IMR-90 (cell line): Measurements from ENCODE around the gene PRKCA. TPM values are rescaled to one million over a fixed set of nuclear protein-coding genes. Genes with fewer than 3 reads are reported as not detected.

Source experiments
- ATAC-seq: fragments of 200-7000 bp; cut with Tn5 transposase; 2 replicates; pipeline ENCODE4 v1.9.1; 2020; ENCODE audit warnings: low read depth, mild to moderate bottlenecking, moderate library complexity
- BruUV-seq: library from RNA; stranded (reverse); fragments of 400-500 nt; replicated peaks from 2 replicates; lab custom pipeline; 2021; lab: Mats Ljungman, UMichigan
- CTCF ChIA-PET: fragments of 300-600 bp; formaldehyde crosslinking; extraction: SDS; loops from one replicate; lab custom pipeline; 2021; ENCODE audit warnings: antibody characterized with exemption; lab: Yijun Ruan, JAX
- POLR2A ChIA-PET: fragments of 300-600 bp; sonication (Branson Sonifier 250); formaldehyde crosslinking; loops from one replicate; lab custom pipeline; 2022; ENCODE audit warnings: antibody characterized with exemption; ENCODE audit not compliant: unreplicated experiment; lab: Charles Lee
- DNase-seq: peaks from one replicate; pipeline ENCODE4 v3.0.0; 2013
- H2AFZ ChIP-seq: replicated peaks from 2 replicates; pipeline ENCODE3; 2013; ENCODE audit warnings: low read length, mild to moderate bottlenecking; ENCODE audit not compliant: poor library complexity
- H2AK5ac ChIP-seq: 2 replicates; pipeline ENCODE4 v1.6.1; 2013; ENCODE audit warnings: low read depth, low read length, inconsistent platforms
- H2AK9ac ChIP-seq: replicated peaks from 2 replicates; pipeline ENCODE3; 2013; ENCODE audit warnings: mild to moderate bottlenecking, low read depth, low read length, moderate library complexity; ENCODE audit not compliant: poor library complexity
- H2BK120ac ChIP-seq: 2 replicates; pipeline ENCODE4 v1.6.1; 2013; ENCODE audit warnings: low read depth, low read length, inconsistent platforms
- H2BK15ac ChIP-seq: 3 replicates; pipeline ENCODE4 v1.6.1; 2013; ENCODE audit warnings: low read depth, low read length, inconsistent platforms
- H2BK20ac ChIP-seq: 2 replicates; pipeline ENCODE4 v1.6.1; 2013; ENCODE audit warnings: low read depth, mild to moderate bottlenecking, inconsistent platforms, low read length, moderate library complexity
- H2BK5ac ChIP-seq: 2 replicates; pipeline ENCODE4 v1.6.1; 2013; ENCODE audit warnings: mild to moderate bottlenecking, low read depth, low read length, inconsistent platforms; ENCODE audit not compliant: poor library complexity, severe bottlenecking
- H3K14ac ChIP-seq: replicated peaks from 2 replicates; pipeline ENCODE4 v1.6.1; 2013; ENCODE audit warnings: low read depth, low read length, inconsistent platforms
- H3K18ac ChIP-seq: 2 replicates; pipeline ENCODE4 v1.6.1; 2013; ENCODE audit warnings: low read depth, low read length, control low read depth
- H3K23ac ChIP-seq: 2 replicates; pipeline ENCODE4 v1.6.1; 2013; ENCODE audit warnings: low read depth, low read length, inconsistent platforms
- H3K27ac ChIP-seq: 2 replicates; pipeline ENCODE4 v1.5.1; 2013; ENCODE audit warnings: mild to moderate bottlenecking, control low read depth, low read length; ENCODE audit not compliant: insufficient read depth
- H3K27me3 ChIP-seq: 2 replicates; pipeline ENCODE4 v1.6.1; 2013; ENCODE audit warnings: low read length; ENCODE audit not compliant: control insufficient read depth, insufficient read depth
- H3K36me3 ChIP-seq: 2 replicates; pipeline ENCODE4 v1.6.1; 2013; ENCODE audit warnings: low read length, mixed read lengths; ENCODE audit not compliant: control insufficient read depth, insufficient read depth
- H3K4ac ChIP-seq: 2 replicates; pipeline ENCODE4 v1.6.1; 2013; ENCODE audit warnings: low read depth, low read length, inconsistent platforms
- H3K4me1 ChIP-seq: 2 replicates; pipeline ENCODE4 v1.6.1; 2013; ENCODE audit warnings: low read length, mixed read lengths; ENCODE audit not compliant: control insufficient read depth, insufficient read depth
- H3K4me2 ChIP-seq: 2 replicates; pipeline ENCODE4 v1.6.1; 2013; ENCODE audit warnings: low read depth, mild to moderate bottlenecking, control low read depth, low read length, moderate library complexity
- H3K4me3 ChIP-seq: 2 replicates; pipeline ENCODE4 v1.5.1; 2013; ENCODE audit warnings: low read depth, mild to moderate bottlenecking, control low read depth, low read length, moderate library complexity; ENCODE audit not compliant: insufficient read depth
- H3K56ac ChIP-seq: 2 replicates; pipeline ENCODE4 v1.6.1; 2013; ENCODE audit warnings: low read length, inconsistent platforms; ENCODE audit not compliant: insufficient read depth; ENCODE audit errors: extremely low read depth
- H3K79me1 ChIP-seq, 2 experiments: 2 replicates each; pipeline ENCODE4 v1.6.1; 2013; ENCODE audit warnings: low read length in 2 of 2, inconsistent platforms in 1 of 2, low read depth in 1 of 2
- H3K9ac ChIP-seq: 2 replicates; pipeline ENCODE4 v1.6.1; 2013; ENCODE audit warnings: low read depth, low read length, control low read depth
- H3K9me1 ChIP-seq: 2 replicates; pipeline ENCODE4 v1.6.1; 2013; ENCODE audit warnings: low read length, inconsistent platforms; ENCODE audit not compliant: insufficient read depth
- H3K9me3 ChIP-seq: 2 replicates; pipeline ENCODE4 v1.6.1; 2013; ENCODE audit warnings: low read length; ENCODE audit not compliant: control insufficient read depth, insufficient read depth
- H4K20me1 ChIP-seq: 2 replicates; pipeline ENCODE4 v1.6.1; 2013; ENCODE audit warnings: low read length, inconsistent platforms; ENCODE audit not compliant: insufficient read depth
- H4K5ac ChIP-seq: 2 replicates; pipeline ENCODE4 v1.6.1; 2013; ENCODE audit warnings: mild to moderate bottlenecking, low read depth, low read length, control low read depth
- H4K8ac ChIP-seq, 2 experiments: 2 replicates each; pipeline ENCODE4 v1.6.1; 2013; ENCODE audit warnings: low read depth in 2 of 2, low read length in 2 of 2, control low read depth in 1 of 2, inconsistent platforms in 1 of 2
- H4K91ac ChIP-seq: 2 replicates; pipeline ENCODE4 v1.6.1; 2013; ENCODE audit warnings: low read depth, low read length, inconsistent platforms; ENCODE audit not compliant: insufficient read depth
- BHLHE40 ChIP-seq: fragments of 150-350 bp; IDR thresholded peaks from 2 replicates; pipeline ENCODE4 v1.6.1; 2016; ENCODE audit warnings: mild to moderate bottlenecking, low read depth, low read length
- CEBPB ChIP-seq: IDR thresholded peaks from 2 replicates; pipeline ENCODE4 v1.6.1; 2012; ENCODE audit warnings: low read depth, low read length, improper control_type of control experiment
- CHD1 ChIP-seq: IDR thresholded peaks from 2 replicates; pipeline ENCODE4 v1.6.1; 2012; ENCODE audit warnings: low read depth, low read length, improper control_type of control experiment
- FOS ChIP-seq: fragments of 150-350 bp; IDR thresholded peaks from 2 replicates; pipeline ENCODE4 v1.6.1; 2016; ENCODE audit warnings: low read depth, low read length
- MAZ ChIP-seq: IDR thresholded peaks from 2 replicates; pipeline ENCODE4 v1.6.1; 2012; ENCODE audit warnings: low read depth, mild to moderate bottlenecking, low read length, improper control_type of control experiment, moderate library complexity, borderline replicate concordance
- MXI1 ChIP-seq: IDR thresholded peaks from 2 replicates; pipeline ENCODE4 v1.6.1; 2012; ENCODE audit warnings: low read depth, mild to moderate bottlenecking, low read length, moderate library complexity, borderline replicate concordance
- NFE2L2 ChIP-seq: fragments of 150-350 bp; IDR thresholded peaks from 2 replicates; pipeline ENCODE4 v1.6.1; 2016; ENCODE audit warnings: low read depth, mild to moderate bottlenecking, low read length
- RAD21 ChIP-seq: IDR thresholded peaks from 2 replicates; pipeline ENCODE4 v1.6.1; 2012; ENCODE audit warnings: low read length, improper control_type of control experiment
- RFX5 ChIP-seq: IDR thresholded peaks from 2 replicates; pipeline ENCODE4 v1.8.0; 2012; ENCODE audit warnings: low read depth, mild to moderate bottlenecking, low read length, moderate library complexity
- SMC3 ChIP-seq: fragments of 150-350 bp; IDR thresholded peaks from 2 replicates; pipeline ENCODE4 v1.6.1; 2016; ENCODE audit warnings: low read depth, mild to moderate bottlenecking, antibody characterized with exemption, low read length, moderate library complexity
- USF2 ChIP-seq: fragments of 150-350 bp; IDR thresholded peaks from 2 replicates; pipeline ENCODE4 v1.6.1; 2017; ENCODE audit warnings: mild to moderate bottlenecking, antibody characterized with exemption, low read length, low read depth
- WGBS, 2 experiments: methylation state at CpG; one replicate each; pipeline versions ENCODE4 v1.1.5 to v1.1.7; 2013; ENCODE audit warnings: missing lambda C conversion rate in 2 of 2; ENCODE audit not compliant: insufficient read length in 1 of 2; ENCODE audit errors: extremely low coverage in 2 of 2; 5-methylcytosine and 5-hydroxymethylcytosine counted together
- dilution Hi-C: fragments of 300-500 bp; cut with HindIII; formaldehyde crosslinking; loops from one replicate; pipeline ENCODE4 v1.14.3; 2018; ENCODE audit warnings: low sequenced_read_pairs; ENCODE audit not compliant: unreplicated experiment
- in situ Hi-C: fragments of 300-500 bp; cut with MboI; formaldehyde crosslinking; loops from 3 replicates; pipeline ENCODE4 v1.14.3; 2019; ENCODE audit warnings: low sequenced_read_pairs, inconsistent platforms, mixed read lengths
- intact Hi-C: fragments of 100-400 bp; cut with micrococcal nuclease; formaldehyde crosslinking; loops from 2 replicates; pipeline ENCODE4 v1.10.0; 2022
- polyA plus RNA-seq, 3 experiments: library from polyadenylated mRNA; depleted of rRNA; stranded (reverse); fragments of >200 nt; gene quantifications; 2 replicates each; pipeline ENCODE4 v1.2.3, GENCODE V29; 2012; ENCODE audit warnings: low replicate concordance in 1 of 3
- total RNA-seq: library from RNA; depleted of rRNA; stranded (reverse); fragments of >200 nt; gene quantifications from 2 replicates; pipeline ENCODE4 v1.2.3, GENCODE V29; 2012
- TF ChIP-seq, protein P1 (sequence below): fragments of 150-350 bp; IDR thresholded peaks from 2 replicates; pipeline ENCODE4 v1.6.1; 2016; ENCODE audit warnings: low read depth, mild to moderate bottlenecking, low read length, moderate library complexity, borderline replicate concordance
- TF ChIP-seq, protein P2 (sequence below): conservative IDR thresholded peaks from 2 replicates; pipeline ENCODE4 v1.5.1; 2012; ENCODE audit warnings: mild to moderate bottlenecking, low read depth, low read length, improper control_type of control experiment

The PRKCA gene
- total and polyA plus RNA-seq, 2 of the 4 experiments (the other 2 are of a cell fraction): 31.0 to 46.0 TPM

DNA sequence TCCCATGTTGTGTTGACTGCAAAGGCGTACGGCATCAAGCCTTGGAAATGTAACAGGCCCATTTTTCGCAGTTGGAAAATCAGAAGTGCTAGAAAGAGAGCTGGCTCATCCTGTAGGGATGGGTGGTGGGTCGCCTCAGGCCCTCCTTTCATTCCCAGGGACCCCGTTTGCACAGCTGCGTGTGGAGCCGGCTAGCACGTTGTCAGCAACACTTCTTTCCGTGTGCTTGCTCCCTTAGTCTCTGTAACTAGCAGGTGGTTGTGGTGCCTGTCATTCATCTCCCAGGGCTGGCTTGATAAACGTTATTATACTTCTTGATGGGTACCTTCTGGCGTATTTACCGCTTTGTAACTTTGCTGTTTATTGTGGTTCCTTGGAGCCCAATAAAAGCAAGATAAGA, 293.5 kb downstream of the PRKCA start:
- no TSS peak for BruUV-seq
- dilution Hi-C loops (no loop called here), in situ Hi-C loops (no loop called here), intact Hi-C loops (no loop called here)
- Histone ChIP-seq H3K27ac (no peak overlapping the region), H2BK15ac (no peak overlapping the region), H3K4me2 (no peak overlapping the region), H3K4me3 (no peak overlapping the region), H3K9me1 (peaks cover 10% of the 10 kb centered on the region), H3K36me3 (no peaks in the 10 kb centered on the region; the same call in 1 of the 2 replicates), H4K20me1 (no peaks in the 10 kb centered on the region), H2BK120ac (no peak overlapping the region), H3K14ac (no peak overlapping the region), H2BK20ac (no peak overlapping the region), H3K18ac (no peak overlapping the region), H2AK9ac (no peak overlapping the region), H3K56ac (no peak overlapping the region), H3K23ac (no peak overlapping the region), H4K8ac (no peak overlapping the region), H2BK5ac (no peak overlapping the region), H2AFZ (no peak overlapping the region), H4K5ac (no peak overlapping the region), H3K4ac (no peak overlapping the region), H3K79me1 (peaks cover 29 to 41% of the 10 kb centered on the region in 2 experiments), H3K27me3 (no peaks in the 10 kb centered on the region), H4K91ac (no peak overlapping the region), H3K9ac (no peak overlapping the region), H3K9me3 (no peaks in the 10 kb centered on the region), H3K4me1 (no peaks in the 10 kb centered on the region), H2AK5ac (no peak overlapping the region)
- ChIA-PET CTCF (interaction anchor here (0.6 kb wide), 1 partner anchor 12 kb away, joined by 3 read pairs; no protein-coding TSS in a partner anchor), POLR2A (no interaction called here)
- WGBS, 2 experiments: no CpG with 5 or more reads among the region's 12 CpGs
- ATAC-seq: no peak
- DNase-seq: no peak
- TF ChIP-seq RFX5: no peak
- TF ChIP-seq MXI1: no peak
- no peak for TF ChIP-seq CEBPB
- TF ChIP-seq FOS: no peak
- TF ChIP-seq, protein P1, sequence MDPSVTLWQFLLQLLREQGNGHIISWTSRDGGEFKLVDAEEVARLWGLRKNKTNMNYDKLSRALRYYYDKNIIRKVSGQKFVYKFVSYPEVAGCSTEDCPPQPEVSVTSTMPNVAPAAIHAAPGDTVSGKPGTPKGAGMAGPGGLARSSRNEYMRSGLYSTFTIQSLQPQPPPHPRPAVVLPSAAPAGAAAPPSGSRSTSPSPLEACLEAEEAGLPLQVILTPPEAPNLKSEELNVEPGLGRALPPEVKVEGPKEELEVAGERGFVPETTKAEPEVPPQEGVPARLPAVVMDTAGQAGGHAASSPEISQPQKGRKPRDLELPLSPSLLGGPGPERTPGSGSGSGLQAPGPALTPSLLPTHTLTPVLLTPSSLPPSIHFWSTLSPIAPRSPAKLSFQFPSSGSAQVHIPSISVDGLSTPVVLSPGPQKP: no peak
- TF ChIP-seq BHLHE40: no peak
- no peak for TF ChIP-seq NFE2L2
- TF ChIP-seq SMC3: no peak
- TF ChIP-seq MAZ: no peak
- TF ChIP-seq CHD1: no peak
- TF ChIP-seq, protein P2, sequence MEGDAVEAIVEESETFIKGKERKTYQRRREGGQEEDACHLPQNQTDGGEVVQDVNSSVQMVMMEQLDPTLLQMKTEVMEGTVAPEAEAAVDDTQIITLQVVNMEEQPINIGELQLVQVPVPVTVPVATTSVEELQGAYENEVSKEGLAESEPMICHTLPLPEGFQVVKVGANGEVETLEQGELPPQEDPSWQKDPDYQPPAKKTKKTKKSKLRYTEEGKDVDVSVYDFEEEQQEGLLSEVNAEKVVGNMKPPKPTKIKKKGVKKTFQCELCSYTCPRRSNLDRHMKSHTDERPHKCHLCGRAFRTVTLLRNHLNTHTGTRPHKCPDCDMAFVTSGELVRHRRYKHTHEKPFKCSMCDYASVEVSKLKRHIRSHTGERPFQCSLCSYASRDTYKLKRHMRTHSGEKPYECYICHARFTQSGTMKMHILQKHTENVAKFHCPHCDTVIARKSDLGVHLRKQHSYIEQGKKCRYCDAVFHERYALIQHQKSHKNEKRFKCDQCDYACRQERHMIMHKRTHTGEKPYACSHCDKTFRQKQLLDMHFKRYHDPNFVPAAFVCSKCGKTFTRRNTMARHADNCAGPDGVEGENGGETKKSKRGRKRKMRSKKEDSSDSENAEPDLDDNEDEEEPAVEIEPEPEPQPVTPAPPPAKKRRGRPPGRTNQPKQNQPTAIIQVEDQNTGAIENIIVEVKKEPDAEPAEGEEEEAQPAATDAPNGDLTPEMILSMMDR: no peak
- TF ChIP-seq RAD21: no peak
- no peak for TF ChIP-seq USF2
